H1 (cell line): ENCODE data around the gene MACROD1. TPM values are rescaled to one million over a fixed set of nuclear protein-coding genes. Genes with fewer than 3 reads are reported as not detected.

Experiments
- CTCF ChIA-PET: fragments of 300-600 bp; sonication (Branson Sonifier 250); formaldehyde crosslinking; loops from one replicate; lab custom pipeline; 2021; ENCODE audit not compliant: partially characterized antibody; lab: Charles Lee
- POLR2A ChIA-PET: fragments of 300-600 bp; sonication (Branson Sonifier 250); formaldehyde crosslinking; loops from one replicate; lab custom pipeline; 2021; ENCODE audit warnings: inconsistent platforms; ENCODE audit not compliant: partially characterized antibody; lab: Charles Lee
- DNase-seq, 2 experiments: peaks; one replicate each; pipeline versions ENCODE4 v3.0.0 to v3.0.0-alpha.2; 2010 to 2022; ENCODE audit warnings: low spot score in 2 of 2, low read depth in 1 of 2, mixed read lengths in 1 of 2
- FAIRE-seq: peaks from 2 replicates; lab custom pipeline; 2011; peaks lifted over from hg19 to GRCh38; lab: Jason Lieb, UNC
- H2AFZ ChIP-seq: 2 replicates; pipeline ENCODE4 v1.8.1; 2012; ENCODE audit warnings: low read length, inconsistent platforms
- H2AK5ac ChIP-seq: 2 replicates; pipeline ENCODE4 v1.6.1; 2013; ENCODE audit warnings: low read depth, low read length
- H2BK120ac ChIP-seq: replicated peaks from 2 replicates; pipeline ENCODE3; 2013; ENCODE audit warnings: low read depth, low read length, inconsistent platforms
- H2BK12ac ChIP-seq: 2 replicates; pipeline ENCODE4 v1.6.1; 2013; ENCODE audit warnings: low read depth, low read length
- H2BK15ac ChIP-seq: 2 replicates; pipeline ENCODE4 v1.6.1; 2013; ENCODE audit warnings: low read length
- H2BK20ac ChIP-seq: 2 replicates; pipeline ENCODE4 v1.6.1; 2013; ENCODE audit warnings: low read length
- H2BK5ac ChIP-seq: 2 replicates; pipeline ENCODE4 v1.6.1; 2013; ENCODE audit warnings: low read depth, low read length
- H3K14ac ChIP-seq: 2 replicates; pipeline ENCODE4 v1.6.1; 2013; ENCODE audit warnings: inconsistent platforms; ENCODE audit not compliant: insufficient read length
- H3K18ac ChIP-seq: 2 replicates; pipeline ENCODE4 v1.6.1; 2013; ENCODE audit warnings: low read length; ENCODE audit errors: extremely low read depth
- H3K23ac ChIP-seq: 2 replicates; pipeline ENCODE4 v1.6.1; 2013; ENCODE audit warnings: inconsistent platforms; ENCODE audit not compliant: insufficient read length
- H3K23me2 ChIP-seq: 2 replicates; pipeline ENCODE4 v1.6.1; 2013; ENCODE audit warnings: low read depth, low read length
- H3K27ac ChIP-seq: 2 replicates; pipeline ENCODE4 v1.6.1; 2011; ENCODE audit warnings: low read depth, low read length, inconsistent platforms
- H3K27me3 ChIP-seq, 4 experiments: replicated peaks in 1 of 4; 1 replicate in 1 of 4; 2 replicates in 3 of 4; pipeline versions ENCODE4 v1.6.1 to v1.8.1; 2011 to 2013; ENCODE audit warnings: low read length in 3 of 4, mild to moderate bottlenecking in 3 of 4, inconsistent platforms in 2 of 4, mixed read lengths in 2 of 4, moderate library complexity in 1 of 4; ENCODE audit not compliant: control insufficient read depth in 3 of 4, insufficient read depth in 3 of 4; ENCODE audit errors: extremely low read depth in 1 of 4
- H3K36me3 ChIP-seq, 4 experiments: 2 replicates each; pipeline versions ENCODE4 v1.6.1 to v1.8.1; 2011 to 2013; ENCODE audit warnings: mild to moderate bottlenecking in 4 of 4, low read length in 3 of 4, moderate library complexity in 2 of 4, control low read depth in 1 of 4, inconsistent platforms in 1 of 4; ENCODE audit not compliant: insufficient read depth in 4 of 4, control insufficient read depth in 2 of 4
- H3K4ac ChIP-seq: replicated peaks from 2 replicates; pipeline ENCODE3; 2013; ENCODE audit warnings: low read length, low read depth, mixed read lengths, inconsistent platforms; ENCODE audit not compliant: insufficient read length
- H3K4me1 ChIP-seq, 4 experiments: replicated peaks in 1 of 4; 1 replicate in 1 of 4; 2 replicates in 3 of 4; pipeline versions ENCODE4 v1.6.1 to v1.8.1; 2011 to 2013; ENCODE audit warnings: low read length in 3 of 4, inconsistent platforms in 2 of 4, mixed read lengths in 1 of 4; ENCODE audit not compliant: insufficient read depth in 4 of 4, control insufficient read depth in 3 of 4
- H3K4me2 ChIP-seq, 2 experiments: 2 replicates each; pipeline versions ENCODE4 v1.6.1 to v1.8.1; 2011 to 2013; ENCODE audit warnings: low read depth in 2 of 2, low read length in 2 of 2, control low read depth in 1 of 2, inconsistent platforms in 1 of 2, mild to moderate bottlenecking in 1 of 2; ENCODE audit not compliant: insufficient read depth in 1 of 2
- H3K4me3 ChIP-seq, 4 experiments: fragments of 200-600, 300-600 bp in 1 of 4; sonication (generic), shearing (Covaris generic), sonication (Bioruptor Twin) in 1 of 4; 2 replicates each; pipeline versions ENCODE4 v1.5.1 to v1.8.1; 2011 to 2016; ENCODE audit warnings: low read length in 4 of 4, low read depth in 3 of 4, control low read depth in 2 of 4, inconsistent platforms in 2 of 4, mild to moderate bottlenecking in 2 of 4, mixed read lengths in 1 of 4, moderate library complexity in 1 of 4; ENCODE audit not compliant: insufficient read depth in 2 of 4; ENCODE audit errors: extremely low read depth in 1 of 4
- H3K56ac ChIP-seq: replicated peaks from 2 replicates; pipeline ENCODE3; 2013; ENCODE audit warnings: low read depth, mild to moderate bottlenecking, mixed read lengths, low read length, inconsistent platforms; ENCODE audit not compliant: insufficient read length
- H3K79me1 ChIP-seq: 2 replicates; pipeline ENCODE4 v1.6.1; 2013; ENCODE audit warnings: low read depth, low read length, control low read depth
- H3K79me2 ChIP-seq, 2 experiments: 2 replicates each; pipeline versions ENCODE4 v1.6.1 to v1.8.1; 2012 to 2013; ENCODE audit warnings: low read length in 2 of 2, mild to moderate bottlenecking in 2 of 2, inconsistent platforms in 1 of 2; ENCODE audit not compliant: insufficient read depth in 2 of 2, control insufficient read depth in 1 of 2
- H3K9ac ChIP-seq, 4 experiments: replicated peaks in 1 of 4; 1 replicate in 1 of 4; 2 replicates in 3 of 4; pipeline versions ENCODE4 v1.6.1 to v1.8.1; 2011 to 2013; ENCODE audit warnings: low read depth in 3 of 4, low read length in 3 of 4, control low read depth in 2 of 4, mild to moderate bottlenecking in 2 of 4, moderate library complexity in 2 of 4, inconsistent platforms in 1 of 4; ENCODE audit errors: extremely low read depth in 1 of 4
- H3K9me3 ChIP-seq, 2 experiments: 2 replicates each; pipeline versions ENCODE4 v1.6.1 to v1.8.1; 2012 to 2013; ENCODE audit warnings: mild to moderate bottlenecking in 2 of 2, moderate library complexity in 2 of 2, control low read depth in 1 of 2, inconsistent platforms in 1 of 2, low read depth in 1 of 2, low read length in 1 of 2, mixed read lengths in 1 of 2; ENCODE audit not compliant: insufficient read depth in 2 of 2
- H4K20me1 ChIP-seq, 2 experiments: replicated peaks in 1 of 2; 2 replicates each; pipeline versions ENCODE3 to v1.8.1; 2011 to 2013; ENCODE audit warnings: inconsistent platforms in 2 of 2, low read length in 2 of 2, mild to moderate bottlenecking in 1 of 2; ENCODE audit not compliant: insufficient read depth in 2 of 2, control insufficient read depth in 1 of 2
- H4K5ac ChIP-seq: 2 replicates; pipeline ENCODE4 v1.6.1; 2013; ENCODE audit warnings: low read length, low read depth, mixed read lengths, inconsistent platforms; ENCODE audit not compliant: insufficient read length
- H4K8ac ChIP-seq: 2 replicates; pipeline ENCODE4 v1.8.0; 2013; ENCODE audit warnings: mild to moderate bottlenecking, moderate library complexity, low read length, inconsistent platforms; ENCODE audit not compliant: insufficient read depth; ENCODE audit errors: extremely low read depth
- H4K91ac ChIP-seq: replicated peaks from 2 replicates; pipeline ENCODE3; 2013; ENCODE audit warnings: low read length, mixed read lengths, inconsistent platforms; ENCODE audit not compliant: insufficient read length
- CTBP2 ChIP-seq: IDR thresholded peaks from 2 replicates; pipeline ENCODE4 v1.7.0; 2011; ENCODE audit warnings: borderline replicate concordance, mild to moderate bottlenecking, moderate library complexity, mixed read lengths, low read length; ENCODE audit not compliant: insufficient read depth, insufficient read length
- E2F6 ChIP-seq: IDR thresholded peaks from 2 replicates; pipeline ENCODE4 v1.6.1; 2012; ENCODE audit warnings: inconsistent platforms
- EZH2 ChIP-seq: fragments of 200-600 bp; sonication (generic); IDR thresholded peaks from 2 replicates; pipeline ENCODE4 v1.7.1; 2012; ENCODE audit warnings: low read depth, mild to moderate bottlenecking, moderate library complexity, low read length, inconsistent platforms; ENCODE audit not compliant: severe bottlenecking
- GABPA ChIP-seq: IDR thresholded peaks from 2 replicates; pipeline ENCODE4 v1.6.1; 2011; ENCODE audit warnings: mild to moderate bottlenecking, low read length, moderate library complexity, borderline replicate concordance; ENCODE audit not compliant: insufficient read depth
- HDAC2 ChIP-seq, 2 experiments: fragments of 300-600 bp in 1 of 2; sonication (generic) in 1 of 2; IDR thresholded peaks; 2 replicates each; pipeline ENCODE4 v1.6.1; 2011 to 2012; ENCODE audit warnings: low read depth in 2 of 2, low read length in 2 of 2, mild to moderate bottlenecking in 2 of 2, moderate library complexity in 2 of 2, borderline replicate concordance in 1 of 2, inconsistent platforms in 1 of 2
- JUN ChIP-seq: IDR thresholded peaks from 2 replicates; pipeline ENCODE4 v1.6.1; 2011; ENCODE audit warnings: low read depth, mild to moderate bottlenecking, improper control_type of control experiment, low read length
- KDM4A ChIP-seq: IDR thresholded peaks from one replicate; pipeline ENCODE4 v1.7.1; 2012; ENCODE audit warnings: low read depth, mild to moderate bottlenecking, moderate library complexity, low read length, inconsistent platforms; ENCODE audit not compliant: severe bottlenecking
- MAX ChIP-seq: IDR thresholded peaks from 2 replicates; pipeline ENCODE4 v1.6.1; 2012; ENCODE audit warnings: inconsistent platforms
- RBBP5 ChIP-seq: IDR thresholded peaks from 2 replicates; pipeline ENCODE4 v1.7.1; 2012; ENCODE audit warnings: low read depth, mild to moderate bottlenecking, inconsistent platforms, low read length, moderate library complexity, borderline replicate concordance
- SP1 ChIP-seq: IDR thresholded peaks from 2 replicates; pipeline ENCODE4 v1.6.1; 2011; ENCODE audit warnings: low read depth, low read length
- SP4 ChIP-seq: IDR thresholded peaks from 2 replicates; pipeline ENCODE4 v1.6.1; 2012; ENCODE audit warnings: low read length, inconsistent platforms
- SRF ChIP-seq: IDR thresholded peaks from 2 replicates; pipeline ENCODE4 v1.6.1; 2011; ENCODE audit warnings: mild to moderate bottlenecking, low read depth, low read length, moderate library complexity
- WGBS, 2 experiments: shearing (Covaris generic) in 1 of 2; methylation state at CpG; one replicate each; pipeline versions ENCODE4 v1.1.6 to v1.1.7; 2013 to 2015; ENCODE audit warnings: low lambda C conversion rate in 2 of 2, mixed read lengths in 2 of 2, inconsistent platforms in 1 of 2, low coverage in 1 of 2, missing lambda C conversion rate in 1 of 2; ENCODE audit not compliant: insufficient replicate concordance in 2 of 2, insufficient coverage in 1 of 2, insufficient read length in 1 of 2; ENCODE audit errors: extremely low coverage in 1 of 2, missing lambda C conversion rate in 1 of 2; 5-methylcytosine and 5-hydroxymethylcytosine counted together
- polyA plus RNA-seq, 7 experiments: library from polyadenylated mRNA; depleted of rRNA in 3 of 7; stranded (reverse) in 5 of 7; unstranded in 2 of 7; fragments of >200 nt in 5 of 7; fragments of 200-250 nt in 2 of 7; gene quantifications; 1 replicate in 5 of 7; 2 replicates in 1 of 7; 4 replicates in 1 of 7; pipeline versions ENCODE4 v1.2.1 to v1.2.3, GENCODE V29; 2011 to 2013; ENCODE audit warnings: missing spikeins in 2 of 7, mixed read lengths in 2 of 7
- total RNA-seq: library from RNA; stranded (reverse); fragmentation: NEBNext Ultra II Directional; extraction: Animal tissue kit (Norgen Biotek cat#: 25700); gene quantifications from 2 replicates; pipeline ENCODE4 v1.2.1, GENCODE V29; 2021

The MACROD1 gene
- total and polyA plus RNA-seq, 2 of the 8 experiments (the other 6 are each of a cell fraction or from before 2014, with no cell fraction given) = 19.5 to 34.1 TPM

- H3K27ac ChIP-seq = no peak overlapping the region
- no peak overlapping the region for H2AFZ ChIP-seq
- H3K4me2 ChIP-seq = no peak overlapping the region
- TF ChIP-seq HDAC2 (IDR thresholded peaks at IDR 0.05; ENCODE audit: borderline replicate concordance in 1 of 2, low read depth in 2 of 2, low read length in 2 of 2) (no peak), SRF (no peak), SP1 (no peak), SP4 (no peak), CTBP2 (no peak), E2F6 (no peak), GABPA (no peak), JUN (no peak), RBBP5 (no peak), MAX (no peak), KDM4A (no peak), EZH2 (no peak)
- no peak overlapping the region for H2BK5ac ChIP-seq
- H3K27me3 ChIP-seq = peaks cover 0 to 62% (median 41%) of the 10 kb centered on the region in 4 experiments; a peak in 6 of 7 replicates
- no peak overlapping the region for H3K14ac ChIP-seq
- peaks cover 2% of the 10 kb centered on the region; the same call in 1 of the 2 replicates for H3K23me2 ChIP-seq
- DNase-seq (no peak), FAIRE-seq (no peak)
- CTCF ChIA-PET = interaction anchor here (0.7 to 7.7 kb wide), 4 partner anchors 9 to 102 kb away, joined by 3 to 42 read pairs (median 3); no protein-coding TSS in a partner anchor
- H2BK20ac ChIP-seq = no peak overlapping the region
- peaks cover 2% of the 10 kb centered on the region; the same call in 1 of the 2 replicates for H3K79me1 ChIP-seq
- H3K4me1 ChIP-seq = peaks cover 6 to 21% (median 18%) of the 10 kb centered on the region in 4 experiments
- H3K4ac ChIP-seq = no peak overlapping the region
- no peak overlapping the region for H3K4me3 ChIP-seq
- H3K18ac ChIP-seq = no peak overlapping the region
- H3K56ac ChIP-seq = no peak overlapping the region
- H2BK120ac ChIP-seq = no peak overlapping the region
- POLR2A ChIA-PET = no interaction called here
- H2AK5ac ChIP-seq = no peak overlapping the region
- H3K9ac ChIP-seq = no peak overlapping the region
- H3K79me2 ChIP-seq = no peaks in the 10 kb centered on the region
- H2BK15ac ChIP-seq = no peak overlapping the region
- H2BK12ac ChIP-seq = no peak overlapping the region
- no peaks in the 10 kb centered on the region for H3K36me3 ChIP-seq
- no peak overlapping the region for H4K91ac ChIP-seq
- H3K9me3 ChIP-seq = no peaks in the 10 kb centered on the region
- H3K23ac ChIP-seq = no peak overlapping the region
- no peak overlapping the region for H4K5ac ChIP-seq
- peaks cover 7 to 11% of the 10 kb centered on the region in 2 experiments for H4K20me1 ChIP-seq
- WGBS, 2 experiments = 87% methylated on average over 8 of the region's 8 CpGs; no CpG with 5 or more reads in 1 of the 2 experiments
- H4K8ac ChIP-seq = no peak overlapping the region
Measured at GRCh38 chr11:64049509-64049908, 116.4 kb downstream of the MACROD1 start.
